Karpas-422 (cell line): Measurements from ENCODE around the gene KCNC4. TPM values are rescaled to one million over a fixed set of nuclear protein-coding genes. Genes with fewer than 3 reads are reported as not detected.

Source experiments
- DNase-seq: peaks from one replicate; pipeline ENCODE4 v3.0.0-alpha.2; 2015
- H2AFZ ChIP-seq: fragments of 200-600 bp; sonication (generic); 2 replicates; pipeline ENCODE4 v1.6.1; 2014; ENCODE audit warnings: antibody characterized with exemption, low read length, mixed read lengths
- H3K27ac ChIP-seq: fragments of 200-600 bp; sonication (generic); 2 replicates; pipeline ENCODE4 v1.5.1; 2014; ENCODE audit warnings: mild to moderate bottlenecking, low read length, moderate library complexity
- H3K27me3 ChIP-seq: fragments of 200-600 bp; sonication (generic); 2 replicates; pipeline ENCODE4 v1.6.1; 2014; ENCODE audit warnings: low read length, mixed read lengths
- H3K36me3 ChIP-seq: fragments of 200-600 bp; sonication (generic); 2 replicates; pipeline ENCODE4 v1.6.1; 2014; ENCODE audit warnings: low read length, mixed read lengths; ENCODE audit not compliant: insufficient read depth
- H3K4me1 ChIP-seq: fragments of 200-600 bp; sonication (generic); 2 replicates; pipeline ENCODE4 v1.6.1; 2014; ENCODE audit warnings: mild to moderate bottlenecking, low read length, mixed read lengths
- H3K4me2 ChIP-seq: fragments of 200-600 bp; sonication (generic); 2 replicates; pipeline ENCODE4 v1.6.1; 2014; ENCODE audit warnings: low read length, low read depth, mild to moderate bottlenecking; ENCODE audit not compliant: poor library complexity, severe bottlenecking
- H3K4me3 ChIP-seq: fragments of 200-600 bp; sonication (generic); 2 replicates; pipeline ENCODE4 v1.5.1; 2014; ENCODE audit warnings: mild to moderate bottlenecking, antibody characterized with exemption, low read length, mixed read lengths
- H3K79me2 ChIP-seq: fragments of 200-600 bp; sonication (generic); 2 replicates; pipeline ENCODE4 v1.6.1; 2014; ENCODE audit warnings: mild to moderate bottlenecking, low read length, mixed read lengths
- H3K9ac ChIP-seq: fragments of 200-600 bp; sonication (generic); 2 replicates; pipeline ENCODE4 v1.6.0; 2014; ENCODE audit warnings: low read length
- H3K9me2 ChIP-seq: fragments of 200-600 bp; sonication (generic), shearing (Covaris generic); replicated peaks from 2 replicates; pipeline ENCODE4 v1.6.0; 2014; ENCODE audit warnings: mild to moderate bottlenecking, low read length, moderate library complexity; ENCODE audit not compliant: insufficient read depth
- H3K9me3 ChIP-seq: fragments of 300-700, 200-600 bp; sonication (generic); 2 replicates; pipeline ENCODE4 v1.6.1; 2014; ENCODE audit warnings: low read length, mixed read lengths
- H4K20me1 ChIP-seq: fragments of 200-600 bp; sonication (generic); 2 replicates; pipeline ENCODE4 v1.6.1; 2014; ENCODE audit warnings: mild to moderate bottlenecking, antibody characterized with exemption, low read length, low read depth; ENCODE audit not compliant: insufficient read depth
- total RNA-seq: library from RNA; depleted of rRNA; stranded (reverse); fragments of >200 nt; shearing (Covaris generic); gene quantifications from 2 replicates; pipeline ENCODE4 v1.2.3, GENCODE V29; 2014; ENCODE audit warnings: low replicate concordance

Gene KCNC4
- total RNA-seq, 1 experiment from 2014 or later: 1.6 TPM

- H2AFZ ChIP-seq: no peak overlapping the region
- H3K27me3 ChIP-seq: no peaks in the 10 kb centered on the region
- H3K9ac ChIP-seq: no peak overlapping the region
- DNase-seq: no peak
- no peak overlapping the region for H3K4me3 ChIP-seq
- H3K4me1 ChIP-seq: peaks cover 28% of the 10 kb centered on the region
- H3K27ac ChIP-seq: no peak overlapping the region
- no peaks in the 10 kb centered on the region for H3K9me3 ChIP-seq
- H4K20me1 ChIP-seq: peaks cover 18% of the 10 kb centered on the region; the same call in 1 of the 2 replicates
- H3K36me3 ChIP-seq: no peaks in the 10 kb centered on the region
- no peak overlapping the region for H3K4me2 ChIP-seq
- no peaks in the 10 kb centered on the region for H3K79me2 ChIP-seq
- no peaks in the 10 kb centered on the region for H3K9me2 ChIP-seq
Observed at GRCh38 chr1:110243146-110243545, 33.0 kb downstream of the KCNC4 start.

- Histone ChIP-seq H3K9me3 (no peaks in the 10 kb centered on the region), H2AFZ (no peak overlapping the region), H4K20me1 (peaks cover 14% of the 10 kb centered on the region; the same call in 1 of the 2 replicates), H3K79me2 (no peaks in the 10 kb centered on the region), H3K27me3 (no peaks in the 10 kb centered on the region), H3K27ac (no peak overlapping the region), H3K4me1 (peaks cover 24% of the 10 kb centered on the region), H3K4me3 (no peak overlapping the region), H3K4me2 (no peak overlapping the region), H3K9ac (no peak overlapping the region), H3K36me3 (no peaks in the 10 kb centered on the region), H3K9me2 (no peaks in the 10 kb centered on the region)
- DNase-seq: no peak
Observed at GRCh38 chr1:110243574-110243973, 33.5 kb downstream of the KCNC4 start.

- Histone ChIP-seq H3K27me3 (no peaks in the 10 kb centered on the region), H3K27ac (no peak overlapping the region), H2AFZ (no peak overlapping the region), H3K79me2 (no peaks in the 10 kb centered on the region), H4K20me1 (peaks cover 3% of the 10 kb centered on the region; the same call in 1 of the 2 replicates), H3K36me3 (no peaks in the 10 kb centered on the region), H3K4me1 (peaks cover 9% of the 10 kb centered on the region; the same call in 1 of the 2 replicates), H3K9me3 (no peaks in the 10 kb centered on the region), H3K4me3 (no peak overlapping the region), H3K9me2 (no peaks in the 10 kb centered on the region), H3K4me2 (no peak overlapping the region), H3K9ac (no peak overlapping the region)
- no peak for DNase-seq
Observed at GRCh38 chr1:110245876-110246620, 35.9 kb downstream of the KCNC4 start.

- H3K9ac ChIP-seq: no peak overlapping the region
- no peaks in the 10 kb centered on the region for H3K9me3 ChIP-seq
- H2AFZ ChIP-seq: no peak overlapping the region
- no peak overlapping the region for H3K4me2 ChIP-seq
- no peak for DNase-seq
- no peaks in the 10 kb centered on the region for H3K79me2 ChIP-seq
- no peak overlapping the region for H3K27ac ChIP-seq
- H3K36me3 ChIP-seq: no peaks in the 10 kb centered on the region
- H3K9me2 ChIP-seq: no peaks in the 10 kb centered on the region
- H3K27me3 ChIP-seq: no peaks in the 10 kb centered on the region
- H3K4me3 ChIP-seq: no peak overlapping the region
- peaks cover 9% of the 10 kb centered on the region; the same call in 1 of the 2 replicates for H4K20me1 ChIP-seq
- peaks cover 3% of the 10 kb centered on the region; the same call in 1 of the 2 replicates for H3K4me1 ChIP-seq
Observed at GRCh38 chr1:110248746-110249145, 38.6 kb downstream of the KCNC4 start.

- Histone ChIP-seq H3K9me2 (no peaks in the 10 kb centered on the region), H3K9me3 (no peaks in the 10 kb centered on the region), H3K79me2 (no peaks in the 10 kb centered on the region)
Observed at GRCh38 chr1:110249256-110249655, 39.1 kb downstream of the KCNC4 start.

GRCh38 chr1:110250008-110250407, 39.9 kb downstream of the KCNC4 start:
- H3K4me3 ChIP-seq: no peak overlapping the region
- H3K4me2 ChIP-seq: no peak overlapping the region
- DNase-seq: no peak
- H3K79me2 ChIP-seq: no peaks in the 10 kb centered on the region
- no peaks in the 10 kb centered on the region for H3K27me3 ChIP-seq
- no peak overlapping the region for H3K27ac ChIP-seq
- H3K9me3 ChIP-seq: no peaks in the 10 kb centered on the region
- H3K4me1 ChIP-seq: no peaks in the 10 kb centered on the region
- no peak overlapping the region for H3K9ac ChIP-seq
- H3K36me3 ChIP-seq: no peaks in the 10 kb centered on the region
- peaks cover 9% of the 10 kb centered on the region; the same call in 1 of the 2 replicates for H4K20me1 ChIP-seq
- no peaks in the 10 kb centered on the region for H3K9me2 ChIP-seq
- H2AFZ ChIP-seq: no peak overlapping the region

More at GRCh38 chr1:110249256-110249655, 39.1 kb downstream of the KCNC4 start:
- Histone ChIP-seq H3K9ac (no peak overlapping the region), H3K27ac (no peak overlapping the region), H4K20me1 (peaks cover 9% of the 10 kb centered on the region; the same call in 1 of the 2 replicates), H2AFZ (no peak overlapping the region), H3K36me3 (no peaks in the 10 kb centered on the region), H3K4me2 (no peak overlapping the region), H3K27me3 (no peaks in the 10 kb centered on the region), H3K4me1 (no peaks in the 10 kb centered on the region), H3K4me3 (no peak overlapping the region)
- DNase-seq: no peak

- no peaks in the 10 kb centered on the region for H3K79me2 ChIP-seq
- peaks cover 9% of the 10 kb centered on the region; the same call in 1 of the 2 replicates for H4K20me1 ChIP-seq
- no peaks in the 10 kb centered on the region for H3K9me3 ChIP-seq
- no peaks in the 10 kb centered on the region; the same call in 1 of the 2 replicates for H3K4me1 ChIP-seq
- no peaks in the 10 kb centered on the region for H3K36me3 ChIP-seq
- no peaks in the 10 kb centered on the region for H3K27me3 ChIP-seq
- H3K27ac ChIP-seq: no peak overlapping the region
- H3K9me2 ChIP-seq: no peaks in the 10 kb centered on the region
- no peak for DNase-seq
- no peak overlapping the region for H3K4me3 ChIP-seq
- H2AFZ ChIP-seq: no peak overlapping the region
- H3K9ac ChIP-seq: no peak overlapping the region
- H3K4me2 ChIP-seq: no peak overlapping the region
Observed at GRCh38 chr1:110250749-110251148, 40.6 kb downstream of the KCNC4 start.

- no peaks in the 10 kb centered on the region for H3K9me2 ChIP-seq
- no peak overlapping the region for H3K4me2 ChIP-seq
- H3K4me1 ChIP-seq: no peaks in the 10 kb centered on the region; the same call in 1 of the 2 replicates
Observed at GRCh38 chr1:110253213-110253612, 43.1 kb downstream of the KCNC4 start.

More at GRCh38 chr1:110253213-110253612, 43.1 kb downstream of the KCNC4 start:
- Histone ChIP-seq H3K4me3 (no peak overlapping the region), H3K9me3 (no peaks in the 10 kb centered on the region), H3K27me3 (no peaks in the 10 kb centered on the region), H3K9ac (no peak overlapping the region), H2AFZ (no peak overlapping the region), H3K36me3 (no peaks in the 10 kb centered on the region), H4K20me1 (0 out of 2 replicates have a peak, but pooled peaks cover 6% of the 10 kb centered on the region), H3K79me2 (no peaks in the 10 kb centered on the region), H3K27ac (no peak overlapping the region)
- DNase-seq: no peak
